HG02642 (cell line): ENCODE results near the gene DHH.

ENCODE experiments used
- ATAC-seq: cut with Tn5 transposase; IDR thresholded peaks from one replicate; pipeline ENCODE4 v1.9.1; 2021; ENCODE audit warnings: mild to moderate bottlenecking; ENCODE audit not compliant: unreplicated experiment, poor library complexity

The DHH gene

DNA sequence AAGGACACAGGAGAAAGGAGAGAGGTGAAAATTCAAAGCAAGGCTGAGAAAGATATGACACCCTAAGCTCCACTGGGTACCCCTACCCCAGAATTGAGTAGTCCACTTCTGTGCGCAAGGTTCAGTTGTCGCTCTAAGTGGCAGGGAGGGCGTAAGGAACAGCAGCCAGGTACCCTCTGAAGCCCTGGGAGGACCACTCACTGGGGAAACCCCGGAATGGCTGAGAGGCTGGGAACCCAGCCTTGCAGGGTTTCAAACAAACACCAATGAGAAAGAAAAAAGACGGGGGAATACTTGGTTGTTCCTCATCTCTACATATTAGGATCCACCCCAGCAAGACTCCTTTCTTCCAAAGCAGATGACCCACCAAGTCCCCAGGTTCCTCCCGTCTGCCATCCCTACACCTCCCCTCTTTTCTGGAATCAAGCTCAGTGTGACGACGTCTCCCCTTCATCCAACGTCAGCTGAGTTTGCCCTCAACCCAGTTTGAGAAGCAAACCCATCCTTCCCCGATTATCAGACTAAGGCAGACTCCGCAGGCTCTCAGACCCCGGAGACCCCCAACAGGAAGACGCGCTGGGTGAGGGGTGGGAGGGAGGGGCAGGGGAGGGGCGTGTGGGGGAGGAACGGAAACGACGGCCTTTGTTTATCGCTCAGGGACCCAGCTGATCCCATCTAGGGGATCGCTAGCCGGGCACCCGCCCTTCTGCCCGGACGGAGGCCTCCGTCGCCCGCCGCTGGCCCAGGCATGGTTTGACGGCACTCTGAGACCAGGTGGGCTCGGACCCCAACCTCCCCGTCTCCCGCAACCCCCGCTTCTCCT is 15.3 kb upstream of the DHH start:
- no peak for ATAC-seq

DNA sequence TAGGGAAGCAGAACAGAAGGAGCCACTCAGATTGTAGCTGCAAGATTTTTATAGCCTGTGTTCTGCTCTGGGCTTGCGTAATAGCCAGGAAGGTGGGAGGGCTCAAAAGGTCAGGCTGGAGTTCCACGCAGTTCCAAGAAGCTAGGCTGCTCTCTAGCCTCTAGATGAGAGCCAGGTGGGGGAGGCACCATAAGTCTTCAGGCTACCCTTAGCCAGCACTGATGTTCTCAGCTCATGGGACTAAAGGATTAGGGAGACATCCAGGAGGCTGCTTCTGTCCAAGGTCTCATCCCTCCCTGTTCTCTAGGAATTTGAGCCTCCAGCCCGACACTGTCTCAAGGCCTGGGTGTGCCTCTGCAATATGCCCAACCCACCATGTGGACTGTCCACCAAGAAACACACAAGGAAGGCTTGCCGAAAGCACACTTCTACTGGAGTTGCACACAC is 14.4 kb upstream of the DHH start:
- ATAC-seq: no peak

DNA sequence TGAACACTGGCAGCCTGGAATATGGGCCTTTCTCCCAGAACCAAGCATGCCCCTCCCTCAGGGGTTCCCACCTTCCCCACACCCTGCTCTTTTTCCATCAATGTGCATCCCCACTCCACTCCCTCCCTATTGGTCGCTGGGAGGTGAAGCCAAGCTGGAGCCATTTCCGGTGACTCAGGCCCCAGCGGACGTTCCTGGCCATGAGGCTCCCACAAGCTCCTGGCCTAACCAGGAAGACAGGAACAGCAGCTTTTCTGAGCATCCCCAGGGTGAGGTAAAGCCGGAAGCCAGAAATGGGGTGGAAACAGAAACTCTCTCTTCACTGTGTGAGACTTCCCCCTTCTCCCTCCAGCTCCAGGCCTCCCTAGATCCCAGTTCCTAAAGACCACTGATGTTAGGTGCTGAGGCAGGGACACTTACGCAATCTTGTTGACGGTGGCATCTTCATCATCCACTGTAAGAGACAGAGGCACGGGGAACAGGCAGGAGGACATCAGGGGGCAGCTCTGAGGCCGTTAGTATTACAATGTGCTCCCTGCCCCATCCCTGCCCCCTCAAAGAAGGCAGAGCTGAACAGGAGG is 11.0 kb upstream of the DHH start:
- ATAC-seq: no peak

DNA sequence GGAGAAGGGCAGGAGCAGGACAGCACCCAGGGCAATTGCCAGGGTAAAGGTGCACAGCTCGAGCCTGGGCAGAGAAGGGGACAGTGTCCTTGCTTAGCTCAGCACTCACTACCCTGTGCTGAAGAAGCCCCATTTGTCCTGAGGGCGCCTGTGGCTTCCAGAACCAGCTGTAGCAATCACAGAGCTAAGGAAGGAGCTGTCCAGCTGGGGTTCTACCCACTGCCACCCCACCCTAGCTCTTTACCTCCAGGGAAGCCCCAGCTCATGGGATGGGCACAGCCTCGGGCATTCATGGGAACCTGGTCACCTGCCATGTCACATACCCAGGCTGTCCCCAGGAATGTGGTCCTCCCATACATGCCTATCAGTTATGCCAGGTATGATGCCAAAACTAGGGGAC is 10.2 kb upstream of the DHH start:
- no peak for ATAC-seq

DNA sequence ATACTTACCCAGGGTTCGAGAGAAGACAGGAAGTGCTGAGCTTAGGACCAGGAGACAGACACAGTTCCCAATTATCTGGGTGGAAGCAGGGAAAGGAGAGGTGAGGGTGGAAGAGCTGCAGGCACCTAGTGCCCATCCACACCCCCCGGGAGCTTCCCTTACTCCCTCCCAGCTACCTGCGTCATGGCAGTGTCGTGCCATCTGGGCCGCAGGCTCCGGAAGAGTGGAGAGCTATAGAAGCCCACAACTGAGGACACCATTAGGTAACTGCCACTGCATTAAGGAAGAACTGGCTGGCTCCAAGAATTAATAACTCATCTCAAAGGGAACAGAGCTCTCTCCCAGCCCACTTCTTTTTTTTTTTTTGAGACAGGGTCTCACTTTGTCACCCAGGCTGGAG is 5.8 kb upstream of the DHH start:
- ATAC-seq: no peak

DNA sequence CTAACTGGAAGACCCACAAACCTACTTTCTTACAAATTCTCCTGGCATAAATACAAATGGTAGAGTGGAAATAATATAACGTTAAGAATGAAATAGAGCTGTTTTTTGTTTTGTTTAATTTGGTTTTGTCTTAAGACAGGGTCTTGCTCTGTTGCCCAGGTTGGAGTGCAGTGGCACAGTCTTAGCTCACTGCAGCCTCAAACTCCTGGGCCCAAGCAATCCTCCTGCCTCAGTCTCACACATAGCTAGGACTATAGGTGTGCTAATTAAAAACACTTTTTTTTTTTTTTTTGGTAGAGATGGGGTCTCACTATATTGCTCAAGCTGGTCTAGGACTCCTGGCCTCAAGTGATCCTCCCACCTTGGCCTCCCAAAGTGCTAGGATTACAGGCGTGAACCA is 4.1 kb upstream of the DHH start:
- no peak for ATAC-seq

DNA sequence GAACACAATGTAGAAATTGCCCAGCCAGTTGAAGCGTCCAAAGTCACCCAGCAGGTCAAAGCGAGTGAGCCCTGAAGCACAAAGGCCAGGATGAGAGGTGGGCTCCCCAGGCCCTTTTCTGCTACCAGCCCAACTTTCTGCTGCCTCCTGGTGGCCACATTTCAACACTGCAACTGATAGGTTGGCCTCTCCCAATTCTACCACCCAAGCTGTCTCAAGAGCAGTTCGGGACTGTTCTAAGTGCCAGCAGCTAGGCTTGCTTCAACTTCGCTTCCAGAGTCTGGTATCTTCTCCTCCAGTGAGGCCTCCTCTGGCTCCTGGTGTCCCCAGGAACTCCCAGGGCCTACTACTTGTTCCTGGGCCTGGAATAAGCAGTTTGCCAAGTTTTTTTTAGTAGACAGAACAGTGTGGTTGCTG is 3.4 kb upstream of the DHH start:
- ATAC-seq: no peak

DNA sequence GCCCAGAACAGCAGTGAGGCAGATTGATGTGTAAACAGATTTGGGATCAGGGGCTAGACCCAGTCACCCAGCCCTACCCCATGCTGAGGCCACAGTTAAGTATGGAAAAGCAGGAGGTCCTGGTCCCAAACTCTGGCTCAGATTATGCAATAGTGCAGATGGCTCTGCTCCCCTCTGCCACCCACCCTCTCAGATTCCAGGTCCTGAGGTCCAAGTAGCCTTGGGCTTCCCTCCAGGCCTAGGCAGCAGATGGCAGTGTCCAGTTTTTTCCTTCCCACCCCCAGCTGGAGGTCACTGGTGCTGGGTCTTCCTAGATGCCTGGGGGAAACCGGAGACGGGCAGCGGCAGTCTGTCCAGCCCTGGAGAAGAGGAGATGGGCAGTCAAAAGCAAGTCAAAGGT is 2.8 kb upstream of the DHH start:
- ATAC-seq: no peak

DNA sequence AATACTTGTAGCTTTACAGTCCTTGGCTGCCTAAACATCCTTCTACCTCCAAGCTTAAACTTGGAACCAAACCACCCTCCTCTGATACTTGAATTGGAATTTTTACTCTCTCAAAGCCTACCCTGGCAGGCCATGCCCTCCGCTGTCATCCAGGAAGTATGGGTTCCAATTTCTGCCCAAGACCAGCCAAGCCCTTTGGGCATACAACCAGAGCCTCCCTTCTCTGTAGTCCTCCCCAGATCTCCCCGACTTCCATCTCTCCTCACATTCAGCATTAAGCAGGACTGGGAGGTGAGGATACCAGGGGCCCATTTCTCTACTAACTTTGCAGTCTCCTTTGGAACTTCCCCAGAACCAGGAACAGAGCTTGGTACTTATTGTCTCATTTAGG is 369 bp upstream of the DHH start:
- no peak for ATAC-seq

DNA sequence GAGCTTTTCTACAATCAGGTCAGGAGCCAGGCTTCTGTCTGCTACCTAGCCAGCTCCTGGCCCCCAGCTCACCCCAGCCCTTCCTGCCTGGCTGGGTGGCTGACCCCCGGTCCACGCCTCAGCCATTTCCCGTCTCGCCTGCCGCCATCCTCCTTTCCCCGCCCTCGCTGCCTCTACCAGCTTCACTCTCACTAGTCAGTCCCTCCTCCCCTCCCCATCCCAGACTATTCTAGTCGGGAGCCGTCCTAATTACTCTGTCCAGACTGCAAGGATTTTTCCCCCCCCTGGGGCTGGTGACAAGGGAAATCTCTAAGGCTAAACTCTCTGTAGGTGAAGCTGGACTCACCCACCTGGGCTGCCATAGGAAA is 825 bp downstream of the DHH start:
- no peak for ATAC-seq

DNA sequence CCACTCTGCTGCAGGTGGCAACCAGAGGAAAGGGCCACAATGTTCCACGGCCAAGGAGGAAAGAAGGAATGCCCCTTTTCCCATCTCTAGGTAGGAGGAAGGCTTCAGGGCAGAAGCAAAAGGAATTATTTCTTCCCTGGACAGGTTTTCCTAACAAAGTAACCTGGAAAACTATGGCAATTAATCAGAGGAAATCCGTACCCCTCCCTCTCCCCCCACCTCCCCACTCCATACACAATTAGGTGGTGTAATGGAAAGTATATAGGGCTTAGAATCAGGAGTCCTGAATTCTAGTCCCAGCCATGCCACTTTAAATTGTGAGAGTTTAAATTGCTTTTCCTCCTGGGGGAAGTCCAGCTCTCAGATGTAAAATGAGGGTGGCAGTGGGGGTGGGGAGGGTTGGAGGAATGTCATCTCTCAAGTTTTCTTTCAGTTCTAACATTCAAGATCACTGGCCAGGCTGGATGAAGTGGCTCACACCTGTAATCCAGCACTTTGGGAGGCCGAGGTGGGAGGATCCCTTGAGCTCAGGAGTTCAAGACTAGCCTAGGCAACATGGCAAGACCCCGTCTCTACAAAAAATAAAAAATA is 1.7 kb downstream of the DHH start:
- no peak for ATAC-seq

DNA sequence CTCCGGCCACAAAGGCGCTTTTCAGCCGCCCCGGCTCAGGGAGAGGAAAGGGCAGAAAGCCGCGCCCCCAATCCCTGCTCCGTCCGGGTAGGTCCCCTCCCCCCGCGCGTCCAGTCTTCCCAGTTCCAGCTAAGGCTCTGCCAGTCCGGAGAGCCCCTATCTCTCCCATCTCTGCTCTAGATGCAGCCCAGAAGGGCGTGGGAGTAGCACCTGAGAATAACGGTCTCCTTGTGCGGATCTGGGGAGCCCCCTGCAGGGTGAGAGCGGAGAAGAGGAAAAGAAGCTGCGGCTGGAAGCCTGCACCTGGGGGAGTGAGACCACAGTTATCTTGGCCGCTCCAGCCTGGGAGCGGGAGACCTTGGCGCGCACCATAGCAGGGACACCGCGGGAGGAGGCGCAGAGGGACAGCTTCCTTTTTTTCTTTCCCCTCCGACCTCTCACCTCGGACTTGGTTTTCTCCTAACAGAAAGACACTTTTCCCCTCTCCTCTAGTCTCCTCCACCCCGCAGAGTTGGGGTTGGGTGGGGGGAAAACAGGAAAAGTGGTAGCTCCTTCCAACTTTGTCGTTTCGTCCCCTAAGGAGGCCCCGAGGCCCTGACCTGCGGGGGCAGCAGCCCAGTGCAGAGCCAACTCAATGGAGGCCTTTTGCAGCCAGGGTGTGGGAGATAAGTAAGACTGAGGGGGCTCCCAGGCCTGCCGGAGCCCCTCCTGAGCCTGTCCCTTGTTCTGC is 2.4 kb downstream of the DHH start:
- ATAC-seq: no peak

DNA sequence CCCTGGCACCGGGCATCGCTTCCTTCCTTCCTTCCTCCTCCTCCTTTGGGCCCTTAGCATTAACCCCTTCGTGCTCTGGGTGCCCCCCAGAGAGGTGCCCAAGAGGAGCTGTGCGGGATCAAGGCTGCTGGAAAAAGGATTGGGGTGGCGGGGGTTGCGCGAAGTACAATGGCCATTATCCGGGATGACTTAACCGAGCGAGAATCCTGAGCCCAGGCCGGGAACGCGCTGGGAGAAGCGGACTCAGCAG is 2.8 kb downstream of the DHH start:
- ATAC-seq: no peak

DNA sequence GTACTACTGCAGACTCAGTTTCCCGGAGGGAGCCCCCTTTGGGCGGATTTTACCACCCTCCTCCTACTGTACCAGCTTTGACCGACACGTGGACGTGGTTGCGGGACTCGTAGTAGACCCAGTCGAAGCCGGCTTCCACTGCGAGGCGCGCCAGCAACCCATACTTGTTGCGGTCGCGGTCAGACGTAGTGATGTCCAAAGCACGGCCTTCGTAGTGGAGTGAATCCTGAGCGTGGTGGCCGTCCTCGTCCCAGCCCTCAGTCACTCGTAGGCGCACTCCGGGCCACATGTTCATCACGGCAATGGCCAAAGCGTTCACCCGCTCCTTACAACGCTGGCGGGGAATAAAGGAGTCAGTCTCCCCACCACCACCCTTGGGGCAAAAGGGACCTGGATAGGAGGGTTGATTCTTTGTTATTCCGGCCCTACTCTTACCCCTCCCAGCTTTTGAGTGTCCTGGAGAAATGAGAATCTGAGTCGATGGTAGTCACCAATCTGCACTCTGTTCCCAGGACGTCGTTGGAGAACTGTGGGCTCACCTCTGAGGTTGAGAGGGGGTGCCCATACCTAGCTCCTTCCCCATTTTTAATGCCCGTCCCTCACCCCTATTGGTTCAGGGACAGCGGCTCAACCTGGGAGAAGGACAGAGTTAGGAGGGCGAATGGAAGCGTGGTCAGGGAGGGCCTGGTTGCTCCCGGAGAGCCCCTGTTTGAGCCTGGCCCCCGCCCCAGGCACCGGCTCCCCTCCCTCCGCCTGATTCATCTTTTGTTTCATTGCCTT is 3.4 kb downstream of the DHH start:
- no peak for ATAC-seq

DNA sequence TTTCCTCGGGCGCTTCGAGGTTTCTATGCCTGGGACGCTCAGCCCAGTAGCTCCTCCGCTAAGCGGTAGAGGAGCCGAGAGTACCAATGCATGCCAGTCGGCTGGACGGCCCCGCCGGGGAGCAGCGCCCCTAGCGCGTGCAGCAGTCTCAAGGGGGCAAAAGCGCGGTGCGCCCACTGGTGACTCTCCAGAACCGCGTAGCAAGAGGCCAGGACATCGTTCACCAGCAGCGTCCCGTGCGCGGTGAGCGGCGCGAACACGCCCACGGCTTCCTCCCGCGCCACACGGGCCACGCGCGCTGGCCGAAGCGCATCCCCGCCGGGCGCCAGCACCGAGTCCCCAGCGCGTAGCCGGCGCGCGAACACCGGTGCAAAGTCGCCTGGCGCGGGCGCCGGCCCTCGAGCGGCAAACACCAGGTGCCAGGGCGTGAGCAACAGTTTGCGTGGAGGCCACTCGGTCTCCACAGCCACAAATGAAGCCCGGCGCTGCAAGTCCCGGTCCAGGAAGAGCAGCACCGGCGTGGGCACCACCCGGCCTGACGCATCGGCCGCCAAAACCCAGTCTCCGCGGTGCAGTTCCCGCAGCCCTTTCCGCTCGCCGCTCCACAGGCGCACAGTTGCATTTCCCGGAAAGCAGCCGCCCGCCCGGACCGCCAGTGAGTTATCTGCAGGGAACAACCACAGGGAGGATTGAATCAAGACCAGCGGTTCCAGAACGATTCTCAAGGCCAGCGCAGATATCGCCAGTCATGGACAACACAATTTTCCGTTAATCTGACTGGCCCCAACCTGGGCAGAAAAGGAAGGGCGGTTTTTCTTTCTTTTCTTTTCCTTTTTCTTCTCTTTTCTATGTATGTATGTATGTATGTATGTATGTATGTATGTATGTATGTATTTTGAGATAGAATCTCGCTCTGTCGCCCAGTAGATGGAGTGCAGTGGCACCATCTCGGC is 4.5 kb downstream of the DHH start:
- ATAC-seq: no peak

DNA sequence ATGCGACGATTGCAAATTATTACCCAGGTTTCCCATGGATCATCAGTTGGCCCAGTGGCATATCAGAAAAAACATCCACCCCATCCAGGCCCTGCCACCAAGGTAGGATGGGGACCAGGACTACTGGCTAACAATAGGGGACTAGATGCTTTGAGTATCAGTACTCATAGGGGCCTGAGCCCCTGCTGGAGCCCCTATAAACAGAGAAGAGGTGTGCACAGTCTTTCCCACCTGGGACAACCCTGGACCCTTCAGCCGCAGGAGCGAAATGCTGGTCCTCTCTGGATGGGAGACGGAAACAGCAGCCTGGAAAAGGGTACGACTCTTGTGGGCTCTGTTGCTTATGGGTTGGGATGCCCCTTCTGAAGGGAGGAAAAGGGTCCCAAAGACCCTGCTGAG is 5.7 kb downstream of the DHH start:
- no peak for ATAC-seq

DNA sequence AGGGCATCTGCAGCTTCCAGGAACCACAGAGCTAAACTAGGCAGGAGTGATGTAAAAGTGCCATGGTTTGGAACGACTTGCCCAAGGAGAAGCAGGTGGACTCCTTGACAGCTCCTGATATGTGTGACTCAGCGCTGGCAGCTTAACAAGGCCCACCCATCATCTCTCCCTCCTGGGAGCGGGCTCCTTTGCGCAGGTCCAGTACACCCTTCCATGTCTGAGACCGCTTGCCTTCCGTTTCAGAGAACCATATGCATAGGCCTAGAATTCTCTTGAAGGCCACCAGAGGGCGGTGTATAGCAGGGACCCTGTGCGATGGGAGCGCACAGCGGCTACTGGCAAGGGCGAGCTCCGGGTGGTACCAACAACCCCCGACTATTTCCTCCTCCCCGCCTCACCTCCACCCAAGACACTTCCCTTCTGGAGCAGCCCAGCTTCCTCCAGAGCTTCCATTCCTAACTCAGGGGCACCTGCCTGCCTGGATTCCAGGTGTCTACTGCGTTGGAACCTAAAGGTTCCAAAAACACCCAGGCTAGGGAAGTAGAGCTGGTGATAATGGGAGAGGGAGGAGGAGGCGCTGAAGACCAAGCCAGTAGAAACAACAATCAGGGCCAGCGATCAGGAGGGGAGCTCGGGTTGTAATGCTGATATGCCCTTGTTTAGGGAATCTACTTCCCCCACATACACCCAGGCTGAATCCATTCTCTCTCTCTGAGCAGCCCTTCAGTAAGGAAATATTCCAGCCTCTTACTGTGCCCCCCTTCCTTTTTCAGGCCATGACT is 6.3 kb downstream of the DHH start:
- ATAC-seq: peak; percentile 83

DNA sequence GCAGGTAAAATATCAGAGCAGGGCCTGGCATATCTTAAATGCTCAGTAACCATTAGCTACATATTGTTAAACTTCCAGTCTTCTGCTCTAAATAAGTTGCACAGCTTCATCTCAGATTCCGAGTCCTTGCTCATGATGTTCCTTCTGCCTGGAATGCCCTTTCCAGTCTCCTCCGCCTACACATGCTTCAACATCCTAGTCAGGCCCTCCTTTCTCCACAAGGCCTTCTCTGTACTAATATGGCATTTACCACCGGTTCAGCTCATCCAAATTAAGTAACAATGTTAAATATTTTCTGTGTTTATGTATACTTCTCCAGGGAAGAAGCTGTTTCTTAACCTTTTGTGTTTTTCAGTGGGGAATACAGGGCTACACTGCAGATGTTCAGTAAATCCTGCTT is 8.5 kb downstream of the DHH start:
- ATAC-seq: no peak

DNA sequence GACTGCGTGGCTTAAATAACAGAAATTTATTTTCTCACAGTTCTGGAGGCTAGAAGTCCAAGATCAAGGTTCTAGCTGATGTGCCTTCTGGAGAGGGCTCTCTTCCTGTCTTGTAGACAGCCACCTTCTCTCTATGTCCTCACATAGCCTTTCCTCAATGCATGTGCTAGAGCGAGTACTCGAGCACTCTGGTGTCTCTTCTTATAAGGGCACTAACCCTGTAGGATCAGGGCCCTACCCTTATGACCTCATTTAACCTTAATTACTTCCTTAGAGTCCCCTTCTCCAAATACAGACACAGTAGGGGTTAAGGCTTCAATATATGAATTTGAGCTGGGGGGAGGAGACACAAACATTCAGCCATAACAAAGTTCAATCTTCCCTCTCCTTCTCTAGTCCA is 10.2 kb downstream of the DHH start:
- no peak for ATAC-seq
